Spinal cord (tissue), 10 donors: ENCODE measurements around the gene DOC2B. TPM values are rescaled to one million over a fixed set of nuclear protein-coding genes. Genes with fewer than 3 reads are reported as not detected.

Experiments used
- DNase-seq, 6 donors: peaks; one replicate each; pipeline versions ENCODE4 v3.0.0 to v3.0.0-alpha.2; 2013 to 2015; ENCODE audit warnings: low spot score in 6 of 6, low read depth in 4 of 6
- H3K27ac ChIP-seq: one replicate; pipeline ENCODE4 v1.5.1; 2013; ENCODE audit warnings: low read depth, low read length, control low read depth
- H3K27me3 ChIP-seq: one replicate; pipeline ENCODE4 v1.6.1; 2013; ENCODE audit warnings: low read length; ENCODE audit not compliant: control insufficient read depth, insufficient read depth
- H3K36me3 ChIP-seq: one replicate; pipeline ENCODE4 v1.6.1; 2013; ENCODE audit warnings: low read length; ENCODE audit not compliant: control insufficient read depth, insufficient read depth
- H3K4me1 ChIP-seq: one replicate; pipeline ENCODE4 v1.6.1; 2013; ENCODE audit warnings: low read length; ENCODE audit not compliant: control insufficient read depth, insufficient read depth
- H3K4me3 ChIP-seq: one replicate; pipeline ENCODE4 v1.5.1; 2013; ENCODE audit warnings: low read depth, low read length, control low read depth
- H3K9me3 ChIP-seq: one replicate; pipeline ENCODE4 v1.6.1; 2013; ENCODE audit warnings: low read length; ENCODE audit not compliant: control insufficient read depth, insufficient read depth
- WGBS: methylation state at CpG from one replicate; pipeline ENCODE4 v1.1.5; 2013; ENCODE audit warnings: missing lambda C conversion rate; ENCODE audit not compliant: insufficient coverage; 5-methylcytosine and 5-hydroxymethylcytosine counted together
- long read RNA-seq, 4 donors: transcript quantifications; one replicate each; lab custom pipeline, GENCODE V29; 2026
- polyA plus RNA-seq, 2 donors: library from polyadenylated mRNA; unstranded; fragments of 120-200 nt; gene quantifications; one replicate each; pipeline ENCODE4 v1.2.1, GENCODE V29; 2013; ENCODE audit not compliant: insufficient read length in 2 of 2
- total RNA-seq, 2 donors: library from RNA; depleted of rRNA in 1 of 2; stranded (reverse); fragments of 120-200 nt in 1 of 2; fragments of >200 nt in 1 of 2; gene quantifications; one replicate each; pipeline versions ENCODE4 v1.2.3 to v1.2.4, GENCODE V29; 2013 to 2014
- donor health status: healthy.

DOC2B gene
- 10 to 100 TPM; 11.5 to 29.6 TPM for total RNA-seq
- 10 to 100 TPM; 52.4 to 60.9 TPM for polyA plus RNA-seq
- long read RNA-seq, donor 1, full-length matches to known transcripts = 12 of 12 reads
- long read RNA-seq, donor 1, partial matches to known transcripts = 0 of 12 reads
- long read RNA-seq, donor 1, other reads (novel, unspliced or antisense) = 0 of 12 reads
- long read RNA-seq, donor 2, full-length matches to known transcripts = 2 of 2 reads
- long read RNA-seq, donor 2, partial matches to known transcripts = 0 of 2 reads
- long read RNA-seq, donor 2, other reads (novel, unspliced or antisense) = 0 of 2 reads
- long read RNA-seq, donor 3, full-length matches to known transcripts = 8 of 8 reads
- long read RNA-seq, donor 3, partial matches to known transcripts = 0 of 8 reads
- long read RNA-seq, donor 3, other reads (novel, unspliced or antisense) = 0 of 8 reads
- long read RNA-seq, donor 4, full-length matches to known transcripts = 1 of 1 reads
- long read RNA-seq, donor 4, partial matches to known transcripts = 0 of 1 reads
- long read RNA-seq, donor 4, other reads (novel, unspliced or antisense) = 0 of 1 reads

- Histone ChIP-seq H3K27me3 (peaks cover 11% of the 10 kb centered on the region), H3K4me3 (peak within 1 kb of the TSS; percentile 24), H3K36me3 (peaks cover 7% of the 10 kb centered on the region), H3K27ac (no peak within 1 kb of the TSS), H3K4me1 (peaks cover 33% of the 10 kb centered on the region), H3K9me3 (no peaks in the 10 kb centered on the region)
- 2% methylated on average over 120 of the region's 120 CpGs for WGBS
- peak in 4 of 6 donors; percentile 31 to 89 (median 58) for DNase-seq
Observed at GRCh38 chr17:181245-182049, at the start of gene DOC2B. Gene DOC2B, minus strand, starts transcription at chr17:181650. Its CDS starts 171 bp downstream, at chr17:181479.

- no peaks in the 10 kb centered on the region for H3K36me3 ChIP-seq
- WGBS = 94% methylated on average over 7 of the region's 7 CpGs
- H3K4me3 ChIP-seq = no peak overlapping the region
- H3K9me3 ChIP-seq = no peaks in the 10 kb centered on the region
- DNase-seq = no peak
- H3K27ac ChIP-seq = no peak overlapping the region
- peaks cover 55% of the 10 kb centered on the region for H3K4me1 ChIP-seq
- no peaks in the 10 kb centered on the region for H3K27me3 ChIP-seq
Observed at GRCh38 chr17:230395-230770, 48.9 kb upstream of the DOC2B start.

GRCh38 chr17:229709-230394 lies 48.4 kb upstream of the DOC2B start:
- H3K4me3 ChIP-seq = no peak overlapping the region
- no peaks in the 10 kb centered on the region for H3K9me3 ChIP-seq
- H3K27me3 ChIP-seq = no peaks in the 10 kb centered on the region
- WGBS = 93% methylated on average over 11 of the region's 15 CpGs
- no peak overlapping the region for H3K27ac ChIP-seq
- H3K4me1 ChIP-seq = peaks cover 50% of the 10 kb centered on the region
- DNase-seq = no peak
- no peaks in the 10 kb centered on the region for H3K36me3 ChIP-seq

- DNase-seq = no peak
- Histone ChIP-seq H3K4me1 (peaks cover 45% of the 10 kb centered on the region), H3K27me3 (no peaks in the 10 kb centered on the region), H3K27ac (no peak overlapping the region), H3K4me3 (no peak overlapping the region), H3K9me3 (no peaks in the 10 kb centered on the region), H3K36me3 (no peaks in the 10 kb centered on the region)
- 75% methylated on average over 7 of the region's 8 CpGs for WGBS
Observed at GRCh38 chr17:228951-229708, 47.7 kb upstream of the DOC2B start.

- no peaks in the 10 kb centered on the region for H3K9me3 ChIP-seq
- 76% methylated on average over 18 of the region's 19 CpGs for WGBS
- no peak for DNase-seq
- no peak overlapping the region for H3K4me3 ChIP-seq
- H3K27ac ChIP-seq = no peak overlapping the region
- H3K36me3 ChIP-seq = no peaks in the 10 kb centered on the region
- no peaks in the 10 kb centered on the region for H3K27me3 ChIP-seq
- H3K4me1 ChIP-seq = peaks cover 39% of the 10 kb centered on the region
Observed at GRCh38 chr17:227946-228615, 46.6 kb upstream of the DOC2B start.

- H3K4me3 ChIP-seq = no peak overlapping the region
- no peaks in the 10 kb centered on the region for H3K27me3 ChIP-seq
- DNase-seq = peak in 5 of 6 donors; percentile 71 to 97 (median 80)
- peaks cover 34% of the 10 kb centered on the region for H3K4me1 ChIP-seq
- 22% methylated on average over 13 of the region's 15 CpGs for WGBS
- H3K27ac ChIP-seq = peak overlapping the region; percentile 18
- H3K36me3 ChIP-seq = no peaks in the 10 kb centered on the region
- no peaks in the 10 kb centered on the region for H3K9me3 ChIP-seq
Observed at GRCh38 chr17:227078-227945, 45.9 kb upstream of the DOC2B start.

- H3K9me3 ChIP-seq = no peaks in the 10 kb centered on the region
- peak in 1 of 6 donors; percentile 56 for DNase-seq
- no peaks in the 10 kb centered on the region for H3K36me3 ChIP-seq
- no peak overlapping the region for H3K4me3 ChIP-seq
- WGBS = 48% methylated on average over 20 of the region's 24 CpGs
- H3K4me1 ChIP-seq = peaks cover 37% of the 10 kb centered on the region
- no peaks in the 10 kb centered on the region for H3K27me3 ChIP-seq
- H3K27ac ChIP-seq = peak overlapping the region; percentile 18
Observed at GRCh38 chr17:226108-227077, 44.9 kb upstream of the DOC2B start.
